Measurements from ENCODE around the gene SRPK3. TPM values are rescaled to one million over a fixed set of nuclear protein-coding genes. Genes with fewer than 3 reads are reported as not detected.

SRPK3 gene
- total RNA-seq, 2 donors from 2014 or later, result not detected

DNA sequence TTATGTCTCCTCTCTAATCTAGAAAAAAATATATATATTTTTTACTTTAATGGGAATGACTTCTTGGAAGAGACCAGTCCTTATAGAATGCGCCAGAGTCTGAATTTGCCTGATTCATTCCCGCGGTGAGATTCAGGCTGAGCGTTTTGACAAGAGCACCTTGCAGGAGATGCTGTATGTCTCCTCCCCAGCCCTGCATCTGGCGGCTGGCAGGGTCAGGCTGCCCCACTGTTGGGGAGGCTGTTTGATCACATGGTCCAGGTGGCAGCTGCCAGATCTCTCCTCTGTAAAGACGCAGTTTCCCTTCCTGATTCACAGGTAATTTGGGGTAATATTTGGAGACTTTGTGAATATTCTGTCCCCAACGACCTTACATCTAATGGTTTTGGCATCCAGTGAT, 39.8 kb downstream of the SRPK3 start:
- H3K9me3 ChIP-seq (ENCODE audit: control insufficient read depth, low read length, poor library complexity, severe bottlenecking), result no peaks in the 10 kb centered on the region
- Mint-ChIP-seq H3K27ac (no peak overlapping the region), H3K27me3 (no peaks in the 10 kb centered on the region), H3K4me3 (peak overlapping the region; percentile 59), H3K4me1 (peaks cover 26% of the 10 kb centered on the region), H3K36me3 (ENCODE audit: low read depth) (no peaks in the 10 kb centered on the region)
- no peak for DNase-seq
- no peak for ATAC-seq

DNA sequence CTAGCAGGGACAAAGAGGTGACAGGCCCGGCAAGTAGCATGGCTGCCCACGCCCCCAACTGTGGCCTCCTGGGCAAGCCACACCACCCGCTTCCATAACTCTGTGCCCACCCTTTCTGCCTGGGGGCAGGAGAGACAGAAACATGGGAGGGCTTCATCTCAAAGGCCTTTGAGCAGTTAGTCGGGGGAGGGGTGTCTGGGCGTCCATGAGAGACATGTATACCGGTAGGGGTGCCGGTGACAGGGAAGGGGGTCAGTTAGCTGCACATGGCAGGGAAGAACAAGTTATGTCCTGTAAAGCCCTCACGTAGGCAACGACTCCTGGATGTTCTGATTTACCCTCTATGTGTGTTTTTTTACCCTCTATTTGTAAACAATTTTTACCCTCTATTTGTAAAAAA, 40.2 kb downstream of the SRPK3 start:
- no peaks in the 10 kb centered on the region for H3K9me3 ChIP-seq (ENCODE audit: control insufficient read depth, low read length, poor library complexity, severe bottlenecking)
- peaks cover 28% of the 10 kb centered on the region for H3K4me1 Mint-ChIP-seq
- ATAC-seq (no peak), DNase-seq (no peak)
- H3K27me3 Mint-ChIP-seq, result no peaks in the 10 kb centered on the region
- H3K27ac Mint-ChIP-seq, result no peak overlapping the region
- no peaks in the 10 kb centered on the region for H3K36me3 Mint-ChIP-seq (ENCODE audit: low read depth)
- H3K4me3 Mint-ChIP-seq, result peak overlapping the region; percentile 59

DNA sequence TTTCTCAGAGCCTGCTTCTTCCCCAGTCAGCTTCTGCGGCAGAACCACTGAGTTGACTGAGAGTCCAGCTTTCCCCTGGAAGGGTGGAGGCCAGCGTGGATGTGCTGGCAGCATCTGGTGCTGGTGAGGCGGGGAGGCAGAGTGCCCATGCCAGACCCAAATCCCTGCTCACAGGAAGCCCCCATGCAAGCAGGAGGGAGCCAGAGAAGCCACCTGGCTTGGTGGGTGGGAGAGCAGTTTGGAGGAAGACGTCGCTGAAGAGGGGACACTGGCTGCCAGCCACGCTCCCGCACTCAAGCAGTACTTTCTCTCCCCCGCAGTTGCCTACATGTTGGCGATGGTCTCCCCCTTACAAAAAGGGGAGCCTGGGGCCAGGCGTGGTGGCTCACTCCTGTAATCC, 43.5 kb downstream of the SRPK3 start:
- no peak overlapping the region for H3K27ac Mint-ChIP-seq
- H3K27me3 Mint-ChIP-seq, result no peaks in the 10 kb centered on the region
- H3K36me3 Mint-ChIP-seq (ENCODE audit: low read depth), result no peaks in the 10 kb centered on the region
- H3K9me3 ChIP-seq (ENCODE audit: control insufficient read depth, low read length, poor library complexity, severe bottlenecking), result no peaks in the 10 kb centered on the region
- no peak overlapping the region for H3K4me3 Mint-ChIP-seq
- DNase-seq (no peak), ATAC-seq (no peak)
- peaks cover 34% of the 10 kb centered on the region for H3K4me1 Mint-ChIP-seq

DNA sequence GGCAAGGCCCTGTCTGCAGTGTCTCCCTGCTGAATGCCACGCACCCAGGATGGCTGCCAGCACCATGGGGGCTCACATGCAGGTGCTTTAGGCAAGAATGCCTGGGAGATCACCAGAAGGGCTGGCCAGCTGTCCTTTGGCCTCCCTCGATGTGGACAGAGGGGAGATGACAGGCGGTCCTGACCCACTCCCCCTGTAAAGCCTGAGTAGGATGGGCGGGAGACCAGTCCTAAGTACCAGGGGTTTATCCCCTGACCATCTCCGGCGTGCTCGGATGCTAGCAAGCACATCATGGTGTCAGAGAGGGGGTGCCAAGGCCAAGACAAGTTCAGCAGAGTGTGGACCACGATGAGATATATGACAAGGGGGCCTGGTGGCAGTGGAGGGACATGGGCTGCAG, 44.2 kb downstream of the SRPK3 start:
- H3K36me3 Mint-ChIP-seq (ENCODE audit: low read depth), result no peaks in the 10 kb centered on the region
- H3K27me3 Mint-ChIP-seq, result no peaks in the 10 kb centered on the region
- no peaks in the 10 kb centered on the region for H3K9me3 ChIP-seq (ENCODE audit: control insufficient read depth, low read length, poor library complexity, severe bottlenecking)
- no peak overlapping the region for H3K27ac Mint-ChIP-seq
- no peak for ATAC-seq
- H3K4me1 Mint-ChIP-seq, result peaks cover 31% of the 10 kb centered on the region
- no peak for DNase-seq
- H3K4me3 Mint-ChIP-seq, result no peak overlapping the region

DNA sequence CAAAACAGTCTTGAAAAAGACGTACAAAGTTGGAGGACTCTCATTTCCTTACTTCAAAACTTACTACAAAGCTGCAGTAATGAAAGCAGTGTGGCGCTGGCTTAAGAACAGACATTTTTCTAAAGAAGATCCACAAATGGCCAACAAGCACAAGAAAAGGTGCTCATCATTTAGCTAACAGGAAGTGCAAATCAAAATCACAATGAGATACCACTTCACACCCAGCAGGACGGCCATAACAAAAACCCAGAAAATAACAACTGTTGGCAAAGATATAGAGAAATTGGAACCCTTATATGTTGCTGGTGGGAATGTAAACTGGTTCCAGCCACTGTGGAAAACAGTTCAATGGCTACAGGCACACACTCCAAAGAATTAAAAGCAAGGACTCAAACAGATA, 46.2 kb downstream of the SRPK3 start:
- ATAC-seq (no peak), DNase-seq (no peak)
- H3K27ac Mint-ChIP-seq, result no peak overlapping the region
- H3K4me1 Mint-ChIP-seq, result peaks cover 27% of the 10 kb centered on the region
- H3K4me3 Mint-ChIP-seq, result no peak overlapping the region
- H3K36me3 Mint-ChIP-seq (ENCODE audit: low read depth), result no peaks in the 10 kb centered on the region
- H3K9me3 ChIP-seq (ENCODE audit: control insufficient read depth, low read length, poor library complexity, severe bottlenecking), result no peaks in the 10 kb centered on the region
- no peaks in the 10 kb centered on the region for H3K27me3 Mint-ChIP-seq

DNA sequence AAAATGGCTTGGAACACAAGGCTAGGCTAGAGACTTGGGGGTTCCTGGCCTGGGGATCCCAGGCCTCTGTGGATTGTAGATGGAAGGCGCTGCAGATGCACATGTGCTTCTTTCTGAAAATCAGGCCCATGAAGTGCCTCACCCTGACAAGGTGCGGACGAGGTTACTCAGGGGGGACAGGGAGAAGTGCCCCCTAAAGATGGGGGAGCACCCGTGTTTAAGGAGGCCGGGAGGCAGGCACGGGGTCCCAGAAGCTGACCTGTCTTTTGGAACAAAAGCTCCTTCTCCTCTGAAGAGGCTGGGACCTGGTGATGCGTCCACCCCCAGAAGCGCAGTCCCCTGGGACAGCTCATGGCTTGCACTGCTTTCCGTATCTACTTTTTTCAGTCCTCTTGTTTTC, 47.1 kb downstream of the SRPK3 start:
- Mint-ChIP-seq H3K4me1 (peaks cover 21% of the 10 kb centered on the region), H3K27me3 (no peaks in the 10 kb centered on the region), H3K4me3 (no peak overlapping the region), H3K27ac (no peak overlapping the region), H3K36me3 (ENCODE audit: low read depth) (no peaks in the 10 kb centered on the region)
- DNase-seq (no peak), ATAC-seq (no peak)
- H3K9me3 ChIP-seq (ENCODE audit: control insufficient read depth, low read length, poor library complexity, severe bottlenecking), result no peaks in the 10 kb centered on the region

DNA sequence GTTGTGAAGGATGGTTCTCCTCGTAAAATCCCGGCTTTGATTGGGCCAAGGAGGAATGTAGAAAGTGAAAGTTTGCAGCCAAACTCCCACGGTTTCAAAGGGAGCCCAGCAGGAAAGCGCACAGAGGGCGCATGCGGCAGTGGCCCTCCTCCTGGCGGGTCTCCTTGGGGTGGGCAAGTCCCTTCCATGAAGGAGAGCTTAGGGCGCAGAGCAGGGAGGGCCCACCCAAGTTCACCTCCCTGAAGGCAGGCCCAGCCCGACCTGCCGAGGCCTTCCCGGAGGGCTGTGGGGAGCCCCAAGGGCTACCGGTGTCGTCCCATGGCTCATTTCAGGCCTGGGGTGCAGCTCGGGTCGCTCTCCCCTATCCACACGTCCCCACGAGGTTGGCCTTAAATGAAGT, 47.5 kb downstream of the SRPK3 start:
- Mint-ChIP-seq H3K4me1 (peaks cover 21% of the 10 kb centered on the region), H3K4me3 (no peak overlapping the region), H3K27ac (no peak overlapping the region), H3K27me3 (no peaks in the 10 kb centered on the region), H3K36me3 (ENCODE audit: low read depth) (no peaks in the 10 kb centered on the region)
- H3K9me3 ChIP-seq (ENCODE audit: control insufficient read depth, low read length, poor library complexity, severe bottlenecking), result no peaks in the 10 kb centered on the region
- no peak for ATAC-seq
- no peak for DNase-seq

DNA sequence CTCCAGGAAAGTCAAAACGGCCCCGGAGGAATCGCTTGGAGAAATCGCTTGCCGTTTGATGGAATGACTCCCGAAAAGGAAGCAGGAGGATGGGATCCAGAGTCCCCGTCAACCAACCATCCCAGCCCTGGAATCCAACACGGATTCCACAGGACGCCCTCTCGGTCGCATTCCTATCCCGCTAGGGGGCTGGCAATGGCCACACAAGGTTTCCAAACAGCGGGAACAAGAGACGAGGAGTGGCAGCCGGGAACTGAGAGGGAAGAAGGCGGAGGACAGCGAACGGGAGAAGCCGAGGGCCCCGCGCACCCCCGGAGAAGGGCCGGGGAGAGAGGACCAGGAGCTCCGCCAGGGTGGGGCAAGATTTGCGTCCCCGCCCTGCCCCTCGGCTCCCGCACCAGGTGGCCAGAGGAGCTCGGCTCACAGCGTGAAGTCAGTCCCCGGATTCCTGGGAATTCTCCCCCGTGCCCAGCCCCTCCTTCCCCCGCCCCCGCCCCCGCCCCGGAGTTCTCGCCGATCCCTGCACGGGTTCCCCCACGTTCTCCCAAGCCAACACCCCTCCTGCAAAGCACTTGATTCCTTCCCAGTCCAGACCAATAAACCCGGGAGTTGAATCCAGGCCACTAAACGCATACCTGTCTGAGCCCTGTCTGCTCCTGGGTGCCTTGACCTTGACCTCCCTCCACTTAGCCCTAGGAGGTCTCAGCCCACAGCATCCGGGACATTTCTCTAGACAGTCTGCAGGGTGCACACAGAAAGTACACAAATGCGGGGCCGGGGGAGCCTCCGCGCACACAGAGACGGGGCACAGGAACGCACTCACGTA, 48.1 kb downstream of the SRPK3 start:
- no peaks in the 10 kb centered on the region for H3K9me3 ChIP-seq (ENCODE audit: control insufficient read depth, low read length, poor library complexity, severe bottlenecking)
- H3K4me1 Mint-ChIP-seq, result peaks cover 18% of the 10 kb centered on the region
- DNase-seq (no peak), ATAC-seq (peak; percentile 53)
- H3K4me3 Mint-ChIP-seq, result peak overlapping the region; percentile 75
- no peaks in the 10 kb centered on the region for H3K36me3 Mint-ChIP-seq (ENCODE audit: low read depth)
- H3K27me3 Mint-ChIP-seq, result no peaks in the 10 kb centered on the region
- no peak overlapping the region for H3K27ac Mint-ChIP-seq

DNA sequence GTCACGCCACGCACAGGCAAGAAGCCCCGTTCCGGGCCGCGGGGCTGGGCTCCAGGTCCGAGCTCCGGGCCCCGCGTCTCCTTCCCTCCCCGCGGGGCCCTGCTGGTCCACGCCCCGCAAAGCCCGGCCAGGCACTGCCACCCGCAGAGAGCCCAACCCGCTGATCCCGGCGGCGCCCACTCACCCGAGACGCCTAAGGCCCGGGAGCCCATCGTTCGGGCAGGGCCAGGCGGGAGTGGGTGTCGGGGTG, 48.6 kb downstream of the SRPK3 start:
- Mint-ChIP-seq H3K4me1 (peaks cover 18% of the 10 kb centered on the region), H3K36me3 (ENCODE audit: low read depth) (no peaks in the 10 kb centered on the region), H3K27ac (no peak overlapping the region), H3K4me3 (peak overlapping the region; percentile 75), H3K27me3 (no peaks in the 10 kb centered on the region)
- no peak for ATAC-seq
- no peaks in the 10 kb centered on the region for H3K9me3 ChIP-seq (ENCODE audit: control insufficient read depth, low read length, poor library complexity, severe bottlenecking)
- no peak for DNase-seq

DNA sequence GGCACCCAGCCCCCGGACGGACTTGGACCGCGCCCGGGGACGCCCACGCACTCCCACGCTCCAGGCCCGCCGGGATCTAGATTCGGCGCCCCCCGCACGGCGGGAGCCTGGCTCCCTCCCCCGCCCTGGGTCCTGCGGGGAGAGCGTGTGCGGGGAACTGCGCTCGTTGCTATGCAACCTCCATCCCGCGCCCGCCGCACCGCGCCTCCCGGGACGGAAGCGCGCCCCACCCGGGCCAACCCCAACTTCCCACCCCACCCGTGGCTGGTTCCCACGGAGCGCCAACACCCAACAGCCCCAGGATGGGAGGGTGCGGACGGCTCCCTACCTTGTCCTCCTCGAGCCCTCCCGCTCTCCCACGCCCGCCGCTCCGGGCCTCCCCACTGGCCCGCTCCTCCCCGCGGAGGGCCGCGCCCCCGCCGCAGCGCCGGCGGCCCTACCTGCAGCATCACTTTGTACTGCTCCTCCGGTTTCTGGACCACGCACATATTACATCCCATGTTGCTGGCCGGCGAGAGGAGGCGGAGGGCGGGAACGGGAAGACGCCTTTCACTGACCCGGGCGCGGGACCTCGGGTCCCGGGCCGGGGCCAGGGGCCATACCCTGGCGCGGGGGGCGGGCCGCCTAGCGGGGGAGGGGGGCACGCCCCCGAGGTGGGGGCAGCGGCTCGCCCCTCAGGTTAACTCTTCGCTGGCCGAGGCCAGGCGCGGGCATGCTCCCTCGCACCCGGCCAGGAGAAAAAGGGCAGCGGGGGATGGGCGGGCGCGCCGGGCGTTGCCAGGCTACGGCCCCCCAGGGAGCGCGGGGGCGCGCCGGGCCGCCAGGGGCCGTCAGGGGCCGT, 49.2 kb downstream of the SRPK3 start, which contains the start of gene PDZD4:
Gene PDZD4, minus strand, starts transcription at position 746 of the 841 bp plus-strand sequence. Its CDS starts 246 bp downstream, at position 500.
- peak within 1 kb of the TSS; percentile 75 for H3K4me3 Mint-ChIP-seq
- ATAC-seq (peak; percentile 71), DNase-seq (peak in 1 of 3 donors; percentile 23)
- H3K36me3 Mint-ChIP-seq (ENCODE audit: low read depth), result no peaks in the 10 kb centered on the region
- no peaks in the 10 kb centered on the region for H3K27me3 Mint-ChIP-seq
- H3K27ac Mint-ChIP-seq, result no peak within 1 kb of the TSS
- peaks cover 18% of the 10 kb centered on the region for H3K4me1 Mint-ChIP-seq
- no peaks in the 10 kb centered on the region for H3K9me3 ChIP-seq (ENCODE audit: control insufficient read depth, low read length, poor library complexity, severe bottlenecking)

DNA sequence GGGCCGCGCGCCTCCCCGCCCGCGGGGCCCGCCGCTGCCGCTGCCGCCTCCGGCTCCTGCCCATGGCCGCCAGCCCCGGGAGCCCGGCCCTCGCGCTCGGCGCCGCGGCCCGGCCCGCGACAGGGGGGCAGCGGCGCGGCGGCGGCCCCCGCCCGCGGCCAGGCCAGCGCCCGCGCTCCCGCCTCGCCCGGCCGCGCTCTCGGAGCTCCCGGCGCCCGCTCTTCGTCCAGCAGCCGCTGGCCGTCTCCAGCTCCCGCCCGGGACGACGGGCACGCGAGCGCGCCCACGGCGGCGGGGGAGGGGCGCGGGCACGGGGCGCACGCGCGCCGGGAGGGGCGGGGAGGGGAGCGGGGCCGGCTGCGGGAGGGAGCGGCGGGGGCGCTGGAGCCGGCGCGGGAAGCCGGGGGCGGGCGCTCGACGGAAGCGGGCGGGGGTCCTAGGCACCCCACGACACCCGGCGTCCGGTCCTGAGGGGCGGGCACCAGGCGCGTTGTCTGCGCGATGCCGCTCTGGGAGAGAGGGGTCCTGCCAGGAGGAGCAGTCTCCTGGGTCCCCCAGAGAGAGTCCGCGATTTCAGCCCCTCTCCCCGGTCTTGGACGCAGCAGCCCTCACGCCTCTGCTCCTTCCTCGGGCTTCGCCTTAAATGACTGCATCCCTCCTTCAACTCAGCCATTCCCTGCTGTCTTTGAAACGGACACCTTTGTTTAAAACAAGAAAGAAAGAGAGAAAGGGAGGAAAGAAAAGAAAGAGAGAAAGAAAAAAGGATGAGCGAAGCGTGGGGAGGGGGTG, 50.0 kb downstream of the SRPK3 start:
- no peak for ATAC-seq
- Mint-ChIP-seq H3K27me3 (no peaks in the 10 kb centered on the region), H3K4me3 (peak overlapping the region; percentile 74), H3K27ac (no peak overlapping the region), H3K36me3 (ENCODE audit: low read depth) (no peaks in the 10 kb centered on the region), H3K4me1 (peaks cover 16% of the 10 kb centered on the region)
- H3K9me3 ChIP-seq (ENCODE audit: control insufficient read depth, low read length, poor library complexity, severe bottlenecking), result no peaks in the 10 kb centered on the region
- DNase-seq, result no peak

DNA sequence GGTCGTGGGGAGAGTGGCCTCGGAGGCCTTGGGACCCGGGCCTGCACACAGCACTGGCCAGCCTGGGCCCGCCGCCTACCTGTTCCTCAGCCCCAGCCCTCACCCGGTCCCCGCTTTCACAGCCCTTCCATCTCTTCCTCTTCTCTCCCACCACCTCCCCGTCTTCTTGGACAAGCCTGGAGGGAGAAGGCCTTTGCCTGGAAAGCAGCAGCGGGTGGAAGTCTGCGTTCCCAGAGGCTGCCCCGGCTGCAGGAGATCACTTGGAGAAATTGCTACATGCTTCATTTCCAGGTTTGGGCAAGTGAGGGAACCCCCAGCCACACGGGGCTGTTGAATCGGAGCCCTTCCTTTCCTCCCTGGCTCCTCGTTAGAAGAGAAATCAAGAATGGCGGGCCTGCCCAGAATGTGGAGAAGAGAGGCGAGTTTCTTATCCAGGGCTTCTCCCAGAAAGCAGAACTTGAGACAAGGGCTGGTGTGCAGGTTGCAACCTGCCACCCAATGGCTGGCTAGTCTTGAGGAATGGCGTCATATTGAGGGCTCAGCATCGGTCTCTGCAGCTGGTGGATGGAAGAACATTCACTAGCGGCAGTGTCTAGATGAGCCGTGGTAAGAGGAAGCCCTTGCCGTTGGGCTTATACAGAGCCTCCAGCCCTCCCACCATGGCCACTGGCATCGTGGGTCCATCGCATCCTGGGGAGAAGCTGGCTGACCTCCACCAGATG, 50.7 kb downstream of the SRPK3 start:
- no peak overlapping the region for H3K27ac Mint-ChIP-seq

DNA sequence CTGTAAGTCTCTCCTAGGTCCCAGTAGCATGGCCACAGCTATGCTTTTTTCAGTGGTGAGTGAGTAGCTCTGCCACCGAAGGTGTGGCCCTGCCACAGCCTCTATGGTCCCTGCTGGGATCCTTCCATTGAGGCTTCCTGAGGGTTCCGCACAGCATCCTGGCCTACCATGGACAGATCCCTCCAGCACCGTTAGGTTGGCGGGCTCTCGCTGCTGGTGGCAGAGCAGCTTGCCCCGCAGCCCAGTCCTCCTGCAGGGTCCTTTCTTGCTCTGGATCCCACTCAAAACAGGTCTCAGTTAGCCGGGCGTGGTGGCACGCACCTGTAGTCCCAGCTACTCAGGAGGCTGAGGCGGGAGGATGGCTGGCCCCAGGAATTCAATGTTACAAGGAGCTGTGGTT, 51.9 kb downstream of the SRPK3 start:
- Mint-ChIP-seq H3K4me3 (no peak overlapping the region), H3K36me3 (ENCODE audit: low read depth) (no peaks in the 10 kb centered on the region), H3K4me1 (peaks cover 6% of the 10 kb centered on the region), H3K27me3 (no peaks in the 10 kb centered on the region), H3K27ac (no peak overlapping the region)
- DNase-seq, result no peak
- H3K9me3 ChIP-seq (ENCODE audit: control insufficient read depth, low read length, poor library complexity, severe bottlenecking), result no peaks in the 10 kb centered on the region
- no peak for ATAC-seq

More for the DNA sequence above, 50.7 kb downstream of the SRPK3 start:
- no peaks in the 10 kb centered on the region for H3K9me3 ChIP-seq (ENCODE audit: control insufficient read depth, low read length, poor library complexity, severe bottlenecking)
- Mint-ChIP-seq H3K27me3 (no peaks in the 10 kb centered on the region), H3K4me1 (peaks cover 16% of the 10 kb centered on the region), H3K36me3 (ENCODE audit: low read depth) (no peaks in the 10 kb centered on the region), H3K4me3 (peak overlapping the region; percentile 74)
- ATAC-seq (no peak), DNase-seq (no peak)
